Adipose tissue (tissue), 3 donors: ENCODE measurements around the gene HELZ2. TPM values are rescaled to one million over a fixed set of nuclear protein-coding genes. Genes with fewer than 3 reads are reported as not detected.

ENCODE experiments used
- H3K27ac ChIP-seq: one replicate; pipeline ENCODE4 v1.5.1; 2013; ENCODE audit warnings: low read depth, low read length
- whole genome bisulfite sequencing, 3 donors: extraction: QIAGEN DNeasy Blood & Tissue Kit; methylation state at CpG; one replicate each; pipeline ENCODE4 v1.1.7; 2013; 5-methylcytosine and 5-hydroxymethylcytosine counted together
- polyA plus RNA-seq, 3 donors: library from polyadenylated mRNA; stranded (reverse); fragments of 200-250 nt; gene quantifications; one replicate each; pipeline ENCODE4 v1.2.3, GENCODE V29; 2013
- donor health status: healthy with polysubstance abuse.
- donor health status: Bipolar disorder and iron deficiency.
- donor health status: healthy.

HELZ2 gene
- polyA plus RNA-seq, 3 donors, result 11.3 to 22.0 (median 13.3) TPM

DNA sequence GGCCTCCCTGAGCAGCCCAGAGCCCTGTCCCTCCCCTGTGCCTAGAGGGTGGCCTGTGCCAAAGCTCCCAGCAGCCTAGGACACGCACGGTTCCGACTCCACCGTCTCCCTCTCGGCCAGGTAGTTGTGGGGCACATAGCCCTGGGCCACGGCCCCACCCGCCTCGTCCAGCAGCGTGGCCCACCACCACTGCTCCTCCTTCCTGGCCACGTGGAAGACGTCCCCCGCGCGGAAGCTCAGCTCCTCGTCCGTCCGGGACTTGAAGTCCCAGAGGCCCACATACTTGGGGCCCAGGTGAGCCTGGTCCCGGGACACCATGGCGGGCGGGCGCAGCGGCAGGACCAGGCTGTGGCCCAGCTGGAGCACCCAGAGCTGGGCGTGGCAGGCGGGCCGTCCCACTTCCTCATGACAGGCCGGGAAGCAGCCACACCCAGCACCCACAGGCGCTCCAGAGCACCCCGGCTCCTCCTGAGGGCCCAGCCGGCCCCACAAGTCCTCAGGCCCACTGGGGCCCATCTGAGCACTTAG, 37.0 kb downstream of the HELZ2 start, which contains the start of gene PTK6:
TSS of gene PTK6 (minus strand) at position 380 of the 528 bp plus-strand sequence. CDS start at position 318, 62 bp downstream.
- H3K27ac ChIP-seq, result no peak within 1 kb of the TSS
- 58 to 74% (median 67%) methylated on average over 20 to 29 of the region's 29 CpGs for WGBS, 3 donors

DNA sequence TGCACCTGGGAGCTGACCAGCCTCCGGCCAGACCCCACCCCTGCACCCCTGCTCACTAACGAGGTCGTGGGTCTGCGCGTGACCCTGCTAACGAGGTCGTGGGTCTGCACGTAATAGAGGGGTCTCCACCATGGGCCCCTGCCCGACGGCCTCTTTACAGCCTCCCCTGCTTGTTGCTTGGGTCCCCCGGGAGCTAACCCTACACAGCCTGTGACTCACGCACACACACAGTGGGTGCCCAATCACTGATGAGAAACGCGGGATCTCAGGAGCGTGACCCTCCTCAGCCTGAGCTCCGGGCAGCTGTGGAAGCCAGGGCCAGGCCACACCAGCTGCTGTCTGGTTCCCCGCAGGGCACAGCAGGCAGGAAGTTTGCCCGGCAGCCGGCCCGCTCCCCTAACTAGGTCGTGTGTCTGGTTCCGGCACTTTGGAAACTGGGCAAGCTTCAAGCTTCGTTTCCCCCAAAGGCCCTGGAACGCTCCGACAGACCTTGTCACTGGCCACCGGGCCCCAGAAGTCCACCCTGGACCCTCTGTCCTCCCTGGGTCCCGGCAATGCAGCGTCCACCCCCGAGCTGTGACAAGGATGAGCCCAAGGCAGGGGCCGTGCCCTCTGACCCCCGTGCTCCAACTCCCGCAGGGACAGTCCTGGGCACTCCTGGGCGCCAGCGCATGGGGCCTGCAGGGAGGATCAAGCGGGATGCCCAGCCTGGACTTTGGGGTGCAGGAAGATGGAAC, 37.6 kb downstream of the HELZ2 start:
- 43 to 62% (median 53%) methylated on average over 35 of the region's 35 CpGs for WGBS, 3 donors
- H3K27ac ChIP-seq, result no peak overlapping the region

DNA sequence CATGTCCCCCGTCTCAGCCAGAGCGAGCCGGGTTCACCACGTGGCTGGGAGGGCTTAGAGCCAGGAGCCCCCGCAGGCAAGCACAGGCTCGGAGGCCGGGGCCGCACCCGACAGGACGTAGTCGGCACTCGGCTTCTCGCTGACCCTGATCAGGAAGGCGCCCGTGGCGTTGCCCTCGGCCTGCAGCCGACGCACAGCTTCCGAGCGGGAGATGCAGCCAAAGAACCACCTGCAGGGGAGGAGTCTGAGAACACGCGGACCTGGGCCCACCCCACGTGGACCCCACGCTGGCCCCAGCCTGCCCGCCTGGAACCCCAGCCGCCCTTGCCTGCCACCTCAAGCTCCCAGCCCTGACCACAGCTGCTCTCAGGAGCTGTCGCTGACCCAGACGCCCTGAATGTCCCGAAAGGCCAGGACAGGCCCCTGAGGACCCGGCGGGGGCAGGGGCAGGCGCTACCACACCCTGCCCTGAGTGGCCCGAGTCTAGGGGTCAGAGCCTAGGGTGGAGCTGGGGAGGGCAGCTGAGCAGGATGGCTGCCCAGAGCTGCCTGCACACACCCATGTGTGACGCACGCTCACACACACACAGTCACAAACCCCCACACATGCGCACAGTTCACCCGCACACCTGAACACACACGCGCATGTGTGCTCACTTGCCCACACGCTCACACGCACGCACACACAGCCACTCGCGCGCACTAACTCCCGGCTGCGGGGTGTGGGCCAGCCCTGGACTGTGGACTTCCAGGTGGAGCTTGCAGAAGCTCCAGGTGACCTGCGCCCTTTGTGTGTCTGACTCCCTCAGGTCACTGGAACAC, 39.0 kb downstream of the HELZ2 start:
- WGBS, 3 donors, result 34 to 60% (median 51%) methylated on average over 47 to 49 of the region's 49 CpGs
- no peak overlapping the region for H3K27ac ChIP-seq

DNA sequence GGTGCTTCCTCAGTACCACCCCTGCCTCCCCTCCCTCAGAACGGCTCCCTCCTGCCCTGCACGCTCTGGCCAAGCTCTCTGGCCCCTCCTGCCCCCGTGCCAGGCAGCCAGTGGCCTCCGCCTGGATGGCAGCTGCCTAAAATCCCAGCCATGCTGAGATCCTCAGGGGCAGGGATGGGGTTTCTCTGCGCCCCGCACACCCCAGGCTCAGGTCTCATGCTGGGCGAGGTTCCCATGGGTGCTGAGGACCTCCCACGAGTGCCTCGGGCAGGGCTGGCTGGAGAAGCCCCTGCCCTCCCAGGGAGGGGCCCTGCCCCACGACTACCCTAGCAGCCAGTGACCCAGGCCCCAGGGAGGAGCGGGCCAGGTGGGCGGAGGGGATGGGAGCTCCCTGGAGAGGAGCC, 39.6 kb downstream of the HELZ2 start:
- H3K27ac ChIP-seq, result no peak overlapping the region
- 36 to 61% (median 57%) methylated on average over 12 of the region's 12 CpGs for WGBS, 3 donors

DNA sequence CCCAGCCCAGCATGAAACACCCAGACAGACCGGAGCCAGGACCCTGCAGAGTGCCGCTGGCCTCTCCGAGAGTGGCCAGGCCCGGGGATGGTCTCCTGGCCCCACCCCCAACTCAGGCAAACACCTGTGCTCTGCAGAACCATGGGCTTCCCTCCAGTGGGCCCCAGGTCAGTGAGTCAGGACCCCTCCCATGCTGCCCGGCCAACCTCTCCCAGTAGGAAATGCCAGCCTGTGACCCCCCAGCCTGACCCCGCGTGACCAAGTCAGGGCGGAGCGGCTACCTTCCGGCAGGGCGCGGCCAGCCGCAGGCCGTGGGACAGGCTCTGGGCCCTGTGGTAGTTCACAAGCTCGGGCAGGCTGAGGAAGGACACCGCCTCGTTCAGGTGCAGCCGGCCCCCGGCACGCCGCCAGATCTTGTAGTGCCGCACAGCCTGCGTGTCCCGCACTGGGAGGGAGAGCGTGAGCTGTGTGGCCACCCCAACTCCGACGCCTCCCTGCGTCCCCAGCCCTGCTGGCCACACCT, 40.1 kb downstream of the HELZ2 start:
- WGBS, 3 donors, result 54 to 74% (median 55%) methylated on average over 28 of the region's 28 CpGs
- no peak overlapping the region for H3K27ac ChIP-seq

DNA sequence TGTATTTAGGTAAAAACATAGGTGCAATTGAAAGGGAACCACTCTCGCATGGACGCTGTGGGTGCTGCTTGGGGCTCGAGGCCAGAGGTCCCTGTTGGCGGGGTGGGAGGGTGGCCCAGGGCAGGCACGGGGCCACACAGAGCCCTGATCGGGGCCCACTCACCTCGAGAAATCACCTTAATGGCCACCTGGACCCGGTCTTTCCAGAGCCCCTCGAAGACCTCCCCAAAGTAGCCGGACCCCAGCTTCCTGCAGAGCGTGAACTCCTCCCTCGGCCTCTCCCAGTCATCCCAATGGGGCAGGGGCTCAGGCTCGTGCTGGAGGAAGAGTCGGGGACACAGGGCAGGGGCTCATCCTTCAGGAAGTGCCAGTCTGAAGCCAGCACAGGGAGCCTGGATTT, 40.7 kb downstream of the HELZ2 start:
- 80 to 81% (median 80%) methylated on average over 14 of the region's 14 CpGs for WGBS, 3 donors
- no peak overlapping the region for H3K27ac ChIP-seq

DNA sequence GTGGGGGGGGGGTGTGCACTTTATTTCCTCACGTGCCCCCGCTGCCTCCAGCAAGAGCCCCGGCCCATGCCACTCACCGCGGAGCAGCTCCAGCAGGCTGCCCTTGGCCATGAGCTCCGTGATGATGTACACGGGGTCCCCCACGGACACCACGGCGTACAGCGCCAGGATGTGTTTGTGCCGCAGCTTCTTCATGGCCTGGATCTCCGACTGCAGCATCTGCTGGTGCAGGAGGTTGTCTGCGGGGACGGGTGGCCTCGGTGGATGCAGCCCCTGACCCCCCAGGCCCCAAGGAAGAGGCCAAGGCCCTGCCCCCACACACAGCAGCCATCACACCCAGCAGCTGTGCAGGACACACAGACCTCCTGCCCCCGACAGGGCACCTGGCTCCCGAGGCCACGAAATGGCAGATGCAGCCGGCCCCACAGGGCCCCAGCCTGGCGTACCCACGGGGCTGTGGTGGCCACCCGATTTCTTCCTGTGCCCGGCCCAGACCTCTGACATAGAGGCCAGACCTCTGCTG, 41.5 kb downstream of the HELZ2 start:
- 74 to 80% (median 76%) methylated on average over 24 of the region's 24 CpGs for WGBS, 3 donors
- H3K27ac ChIP-seq, result no peak overlapping the region

DNA sequence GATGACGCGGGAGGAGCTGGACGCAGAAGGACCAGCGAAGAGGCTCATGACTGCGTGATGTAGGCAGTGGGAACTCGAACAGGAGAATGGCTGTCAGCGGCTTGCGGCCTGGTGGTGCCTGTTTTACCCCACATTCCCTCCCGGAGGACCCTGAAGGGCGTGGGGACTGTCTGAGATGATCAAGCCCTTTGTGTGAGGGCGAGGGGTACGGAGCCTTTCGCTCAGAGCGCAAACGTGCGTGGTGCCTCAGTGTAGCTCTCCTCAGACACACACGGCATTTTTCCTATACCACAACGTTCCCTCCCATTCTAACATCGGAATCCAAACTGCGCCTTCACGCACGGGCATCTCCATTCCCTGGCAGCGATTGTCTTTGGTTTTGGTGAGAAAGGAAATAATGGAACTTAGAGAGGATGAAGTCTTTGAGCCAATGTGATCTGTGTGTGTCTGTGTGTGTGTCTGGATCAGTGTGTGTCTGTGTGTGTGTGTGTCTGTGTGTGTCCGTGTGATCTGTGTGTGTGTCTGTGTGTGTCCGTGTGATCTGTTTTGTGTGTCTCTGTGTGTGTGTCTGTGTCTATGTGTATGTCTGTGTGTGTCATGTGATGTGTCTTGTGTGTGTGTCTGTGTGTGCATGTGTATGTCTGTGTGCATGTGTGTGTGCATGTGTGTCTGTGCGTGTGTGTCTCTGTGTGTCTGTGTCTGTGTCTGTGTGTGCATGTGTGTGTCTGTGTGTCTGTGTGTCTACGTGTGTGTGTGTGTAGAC, 42.2 kb downstream of the HELZ2 start:
- WGBS, 3 donors, result 75 to 89% (median 81%) methylated on average over 27 of the region's 27 CpGs
- H3K27ac ChIP-seq, result no peak overlapping the region

DNA sequence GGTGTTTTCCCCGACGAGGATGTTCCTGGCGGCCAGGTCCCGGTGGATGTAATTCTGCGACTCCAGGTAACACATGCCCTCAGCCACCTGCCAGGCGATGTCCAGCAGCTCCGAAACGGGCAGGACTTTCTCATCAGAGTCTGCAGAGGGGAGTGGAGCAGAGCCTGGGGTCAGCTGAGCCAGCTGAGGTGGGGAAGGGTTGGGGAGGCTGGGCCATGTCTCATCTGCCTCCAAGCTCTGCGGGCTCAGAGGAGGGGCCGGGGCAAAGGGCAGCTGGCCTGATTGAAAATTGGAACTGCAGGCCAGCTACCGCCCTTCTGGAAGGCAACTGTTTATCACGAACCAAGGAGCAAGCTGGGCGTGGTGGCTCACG, 43.3 kb downstream of the HELZ2 start:
- 58 to 71% (median 64%) methylated on average over 14 of the region's 14 CpGs for WGBS, 3 donors
- no peak overlapping the region for H3K27ac ChIP-seq

DNA sequence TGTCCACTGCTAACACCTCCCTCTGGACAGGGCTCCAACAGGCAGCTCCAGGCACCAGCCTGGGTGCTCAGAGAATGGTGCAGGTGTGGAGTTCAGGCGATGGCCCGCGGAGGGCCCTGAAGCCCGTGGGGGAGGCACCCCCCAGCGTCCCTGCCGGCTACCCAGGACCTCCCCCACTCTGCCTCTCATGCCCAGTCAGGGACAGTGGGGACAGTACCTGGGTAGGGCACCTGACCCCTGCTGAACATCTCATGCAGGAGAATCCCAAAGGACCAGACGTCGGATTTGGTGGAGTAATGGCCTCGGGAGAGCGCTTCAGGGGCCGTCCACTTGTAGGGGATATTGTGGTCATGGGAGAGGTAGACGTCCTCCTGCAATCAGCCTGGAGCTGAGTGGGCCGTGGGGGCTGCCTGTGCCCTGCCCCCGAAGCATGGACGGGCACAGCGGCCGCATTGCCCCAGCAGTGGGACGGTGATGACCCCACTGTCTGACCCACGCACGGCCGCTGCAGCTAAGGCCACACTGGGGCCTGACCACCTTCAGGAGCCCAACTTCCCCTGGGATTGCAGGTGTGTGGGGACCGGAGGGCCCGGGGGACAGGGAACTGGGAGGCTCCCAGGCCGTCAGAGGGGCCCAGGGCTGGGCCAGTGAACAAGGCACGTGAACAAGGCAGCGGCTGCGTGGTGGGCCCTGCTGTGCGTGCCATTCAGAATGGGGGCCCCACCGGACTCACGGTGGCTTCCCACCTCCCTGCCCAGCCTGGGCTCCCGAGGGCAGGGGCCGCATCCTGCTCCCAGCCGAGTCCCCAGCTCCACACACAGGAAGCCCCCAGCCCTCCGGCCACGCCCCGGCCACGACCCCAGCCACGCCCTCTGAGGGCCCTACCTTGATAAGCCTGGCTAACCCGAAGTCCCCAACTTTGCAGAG, 43.9 kb downstream of the HELZ2 start:
- no peak overlapping the region for H3K27ac ChIP-seq
- 76 to 82% (median 81%) methylated on average over 37 to 39 of the region's 39 CpGs for WGBS, 3 donors

DNA sequence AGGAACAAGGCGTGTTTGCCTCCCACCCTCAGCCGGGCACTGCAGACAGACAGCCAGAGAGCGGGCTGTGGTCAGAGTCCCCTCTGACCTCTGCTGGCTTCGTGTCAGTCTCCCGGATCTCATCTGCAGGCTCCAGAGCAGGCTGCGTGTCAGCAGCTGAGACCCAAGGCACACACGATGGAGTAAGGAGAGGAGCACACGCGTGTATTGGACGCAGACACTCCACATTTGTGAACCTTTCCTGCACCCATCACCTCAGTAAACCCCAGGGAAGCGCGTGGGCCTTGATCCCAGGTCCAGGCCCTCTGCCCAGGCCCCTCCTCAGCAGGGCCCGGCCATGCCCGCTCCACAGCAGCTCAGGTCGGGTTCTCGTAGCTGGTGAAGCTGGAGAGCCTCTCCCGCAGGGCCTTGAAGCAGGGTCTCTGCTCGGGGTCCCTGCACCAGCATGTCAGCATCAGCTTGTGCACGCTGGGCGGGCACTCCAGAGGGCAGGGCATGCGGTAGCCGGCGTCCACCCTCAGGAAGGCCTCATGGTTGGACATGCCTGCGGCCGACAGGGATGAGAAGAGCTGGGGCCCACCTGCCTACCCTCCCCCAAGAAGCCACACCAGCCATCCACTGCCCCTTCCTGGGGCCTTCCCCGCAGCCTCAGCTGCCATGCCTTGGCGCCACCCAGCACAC, 44.7 kb downstream of the HELZ2 start:
- no peak overlapping the region for H3K27ac ChIP-seq
- 83 to 86% (median 85%) methylated on average over 27 of the region's 27 CpGs for WGBS, 3 donors

DNA sequence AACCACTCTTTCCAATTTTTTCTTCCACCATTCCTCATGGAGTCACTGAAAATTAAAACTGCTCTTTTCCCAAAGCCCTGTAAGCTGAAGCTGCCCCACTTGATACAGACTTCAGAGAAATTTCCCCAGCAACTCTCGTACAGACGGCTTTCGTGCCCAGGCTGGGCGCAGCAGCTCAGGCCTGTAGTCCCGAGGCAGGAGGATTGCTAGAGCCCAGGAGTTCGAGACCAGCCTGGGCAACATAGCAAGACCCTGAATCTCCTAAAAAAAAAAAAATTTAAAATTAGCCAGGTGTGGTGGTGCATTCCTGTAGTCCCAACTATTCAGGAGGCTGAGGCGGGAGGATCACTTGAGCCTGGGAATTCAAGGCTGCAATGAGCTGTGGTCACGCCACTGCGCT, 46.9 kb downstream of the HELZ2 start:
- 84 to 89% (median 88%) methylated on average over 9 of the region's 9 CpGs for WGBS, 3 donors
- H3K27ac ChIP-seq, result no peak overlapping the region

DNA sequence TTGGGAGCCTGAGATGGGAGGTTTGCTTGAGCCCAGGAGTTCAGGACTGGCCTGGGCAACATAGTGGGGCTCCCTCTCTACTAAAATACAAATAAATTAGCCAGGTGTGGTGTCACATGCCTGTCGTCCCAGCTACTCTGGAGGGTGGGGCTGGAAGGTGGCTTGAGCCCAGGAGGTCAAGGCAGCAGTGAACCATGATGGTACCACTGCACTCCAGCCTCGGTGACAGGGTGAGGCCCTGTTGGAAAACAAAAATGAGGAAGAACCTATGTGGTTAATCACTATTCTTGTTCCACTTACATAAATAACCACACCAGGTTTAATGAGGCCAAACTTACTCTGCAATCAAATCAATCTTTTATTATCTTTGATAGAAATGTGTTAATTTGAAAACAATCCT, 48.1 kb downstream of the HELZ2 start:
- WGBS, 3 donors, result 18 to 25% (median 22%) methylated on average over 2 of the region's 2 CpGs

DNA sequence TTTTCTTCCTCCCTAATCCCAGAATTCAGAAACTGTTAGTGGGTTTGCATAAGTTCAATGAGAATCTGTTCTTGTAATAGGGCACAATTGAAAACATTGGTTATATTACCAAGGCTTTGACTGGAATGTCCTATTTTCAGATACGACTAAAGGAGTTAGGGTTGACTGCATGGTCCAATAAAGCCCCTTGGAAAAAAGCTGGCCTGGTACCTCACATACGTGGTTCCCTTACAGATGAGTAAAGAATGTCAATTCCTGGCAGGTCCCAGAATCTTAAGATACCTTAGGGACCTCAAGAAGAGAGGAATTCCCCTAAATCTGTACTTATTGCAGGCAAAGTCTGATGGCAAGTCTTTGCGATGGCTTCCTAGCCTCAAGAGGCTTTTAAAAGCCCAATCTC, 48.9 kb downstream of the HELZ2 start:
- H3K27ac ChIP-seq, result no peak overlapping the region
- WGBS, 3 donors, result 61 to 74% (median 68%) methylated on average over 3 of the region's 3 CpGs

More for the DNA sequence above, 48.1 kb downstream of the HELZ2 start:
- no peak overlapping the region for H3K27ac ChIP-seq
